GM13976 (cell line): ENCODE results near the gene PRKCSH.
"Not testable (repeated sequence)": the region's sequence is repeated elsewhere in the genome, so short reads cannot be mapped to it uniquely, and the experiment has no call there.

Experiments used
- DNase-seq: peaks from one replicate; pipeline ENCODE4 v3.0.0; 2012; ENCODE audit warnings: low spot score
- CTCF ChIP-seq: IDR thresholded peaks from 2 replicates; pipeline ENCODE4 v1.5.1; 2012; ENCODE audit warnings: borderline replicate concordance, mild to moderate bottlenecking; ENCODE audit not compliant: insufficient read depth; ENCODE audit errors: extremely low read depth, missing control alignments, control extremely low read depth
- in situ Hi-C: fragments of 300-500 bp; cut with MboI; formaldehyde crosslinking; loops from one replicate; pipeline ENCODE4 v1.12.0; 2022; ENCODE audit warnings: low sequenced_read_pairs, mixed read lengths, inconsistent platforms; ENCODE audit not compliant: unreplicated experiment

PRKCSH gene

GRCh38 chr19:11463391-11463790, 28.0 kb downstream of the PRKCSH start:
- in situ Hi-C loops, result no loop called here
- no peak for DNase-seq
- TF ChIP-seq CTCF, result no peak

- TF ChIP-seq CTCF, result no peak
- no peak for DNase-seq
- in situ Hi-C loops, result no loop called here
Measured at GRCh38 chr19:11464333-11465265, 29.2 kb downstream of the PRKCSH start.

GRCh38 chr19:11465600-11465999, 30.2 kb downstream of the PRKCSH start:
- in situ Hi-C loops, result no loop called here
- no peak for TF ChIP-seq CTCF
- DNase-seq, result no peak

GRCh38 chr19:11468266-11468845, 32.9 kb downstream of the PRKCSH start:
- in situ Hi-C loops, result not testable (repeated sequence)

GRCh38 chr19:11473725-11474124, 38.3 kb downstream of the PRKCSH start:
- no peak for TF ChIP-seq CTCF
- in situ Hi-C loops, result no loop called here
- no peak for DNase-seq

More at GRCh38 chr19:11468266-11468845, 32.9 kb downstream of the PRKCSH start:
- not testable (repeated sequence) for DNase-seq

- DNase-seq, in situ Hi-C loops: not testable (repeated sequence)
Measured at GRCh38 chr19:11475343-11475742, 39.9 kb downstream of the PRKCSH start.

- in situ Hi-C loops, result no loop called here
- TF ChIP-seq CTCF, result no peak
- DNase-seq, result no peak
Measured at GRCh38 chr19:11475861-11476260, 40.4 kb downstream of the PRKCSH start.
